GM13976 (cell line): ENCODE results near the gene FXYD1.
"Not testable (repeated sequence)": the region's sequence is repeated elsewhere in the genome, so short reads cannot be mapped to it uniquely, and the experiment has no call there.

Experiments used
- DNase-seq: peaks from one replicate; pipeline ENCODE4 v3.0.0; 2012; ENCODE audit warnings: low spot score
- in situ Hi-C: fragments of 300-500 bp; cut with MboI; formaldehyde crosslinking; loops from one replicate; pipeline ENCODE4 v1.12.0; 2022; ENCODE audit warnings: low sequenced_read_pairs, mixed read lengths, inconsistent platforms; ENCODE audit not compliant: unreplicated experiment
- TF ChIP-seq, protein P1 (sequence below): IDR thresholded peaks from 2 replicates; pipeline ENCODE4 v1.5.1; 2012; ENCODE audit warnings: borderline replicate concordance, mild to moderate bottlenecking; ENCODE audit not compliant: insufficient read depth; ENCODE audit errors: extremely low read depth, missing control alignments, control extremely low read depth

The FXYD1 gene

GRCh38 chr19:35094656-35095055 lies 44.0 kb upstream of the FXYD1 start:
- DNase-seq, result no peak
- TF ChIP-seq, protein P1, sequence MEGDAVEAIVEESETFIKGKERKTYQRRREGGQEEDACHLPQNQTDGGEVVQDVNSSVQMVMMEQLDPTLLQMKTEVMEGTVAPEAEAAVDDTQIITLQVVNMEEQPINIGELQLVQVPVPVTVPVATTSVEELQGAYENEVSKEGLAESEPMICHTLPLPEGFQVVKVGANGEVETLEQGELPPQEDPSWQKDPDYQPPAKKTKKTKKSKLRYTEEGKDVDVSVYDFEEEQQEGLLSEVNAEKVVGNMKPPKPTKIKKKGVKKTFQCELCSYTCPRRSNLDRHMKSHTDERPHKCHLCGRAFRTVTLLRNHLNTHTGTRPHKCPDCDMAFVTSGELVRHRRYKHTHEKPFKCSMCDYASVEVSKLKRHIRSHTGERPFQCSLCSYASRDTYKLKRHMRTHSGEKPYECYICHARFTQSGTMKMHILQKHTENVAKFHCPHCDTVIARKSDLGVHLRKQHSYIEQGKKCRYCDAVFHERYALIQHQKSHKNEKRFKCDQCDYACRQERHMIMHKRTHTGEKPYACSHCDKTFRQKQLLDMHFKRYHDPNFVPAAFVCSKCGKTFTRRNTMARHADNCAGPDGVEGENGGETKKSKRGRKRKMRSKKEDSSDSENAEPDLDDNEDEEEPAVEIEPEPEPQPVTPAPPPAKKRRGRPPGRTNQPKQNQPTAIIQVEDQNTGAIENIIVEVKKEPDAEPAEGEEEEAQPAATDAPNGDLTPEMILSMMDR, result no peak
- in situ Hi-C loops, result no loop called here

- no peak for DNase-seq
- TF ChIP-seq, protein P1, result no peak
- in situ Hi-C loops, result no loop called here
Observed at GRCh38 chr19:35095667-35096368, 42.8 kb upstream of the FXYD1 start.

DNA sequence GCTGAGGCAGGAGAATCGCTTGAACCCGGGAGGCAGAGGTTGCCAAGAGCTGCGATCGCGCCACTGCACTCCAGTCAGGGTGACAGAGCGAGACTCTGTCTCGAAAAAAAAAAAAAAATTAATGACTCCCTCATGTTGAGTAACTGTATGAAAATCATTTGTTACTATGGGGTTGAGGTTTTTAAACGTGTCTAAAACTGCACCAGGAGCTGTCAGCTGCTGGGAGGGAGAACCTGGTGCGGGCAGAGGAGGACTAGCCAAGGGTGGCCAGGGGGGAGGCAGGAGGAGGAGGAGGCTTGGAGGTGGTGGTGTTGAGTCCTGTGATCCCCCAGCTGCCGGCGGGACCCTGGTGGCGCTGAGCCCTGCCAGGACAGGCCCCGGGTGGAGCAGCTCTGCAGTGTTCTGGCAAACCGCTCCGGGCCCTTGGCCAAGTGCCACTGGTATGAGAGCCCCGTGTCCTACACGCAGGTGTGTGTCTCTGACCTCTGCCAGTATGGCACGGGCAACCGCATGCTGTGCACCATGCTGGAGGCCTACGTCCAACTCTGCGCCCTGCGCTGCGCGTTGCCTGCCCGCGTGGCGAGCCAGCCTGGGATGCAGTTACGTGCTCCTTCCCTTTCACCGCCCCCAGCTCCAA lies 40.1 kb upstream of the FXYD1 start:
- in situ Hi-C loops, result no loop called here
- no peak for DNase-seq

DNA sequence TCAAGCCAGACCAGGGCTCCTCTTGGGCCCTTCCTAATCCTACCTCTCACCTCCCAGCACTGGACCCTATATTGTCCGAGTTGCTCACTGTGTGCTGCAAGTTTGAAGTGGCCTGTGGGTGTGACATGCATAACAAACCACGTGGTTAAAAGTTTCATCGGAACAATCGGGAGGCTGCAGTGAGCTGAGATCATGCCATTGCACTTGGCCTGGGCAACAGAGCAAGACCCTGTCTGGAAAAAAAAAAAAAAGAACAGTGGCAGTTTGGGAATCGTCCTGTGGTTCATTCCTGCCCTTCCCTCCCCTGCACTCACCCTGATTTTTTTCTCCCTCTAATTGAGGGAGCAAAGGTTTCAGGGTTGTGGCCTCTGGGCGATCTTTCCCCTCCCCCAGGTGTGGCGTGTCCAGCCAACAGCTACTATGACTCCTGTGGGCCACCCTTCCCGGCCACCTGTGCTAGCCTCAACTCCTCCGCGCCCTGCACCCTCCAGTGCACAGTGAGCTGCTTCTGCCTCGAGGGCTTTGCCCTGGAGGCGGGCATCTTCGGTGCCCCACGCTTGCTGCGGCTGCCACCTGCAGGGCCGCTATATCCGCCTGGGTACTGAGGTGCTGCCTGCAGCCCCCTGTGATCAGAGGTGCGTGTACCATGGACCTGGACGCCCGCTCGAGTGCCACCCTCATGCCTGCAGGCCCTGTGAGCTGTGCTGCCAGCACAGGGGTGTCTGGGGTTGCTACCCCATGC lies 39.3 kb upstream of the FXYD1 start:
- DNase-seq, result no peak
- in situ Hi-C loops, result no loop called here
- TF ChIP-seq, protein P1, result no peak

More for the DNA sequence above, 40.1 kb upstream of the FXYD1 start:
- TF ChIP-seq, protein P1, result no peak

DNA sequence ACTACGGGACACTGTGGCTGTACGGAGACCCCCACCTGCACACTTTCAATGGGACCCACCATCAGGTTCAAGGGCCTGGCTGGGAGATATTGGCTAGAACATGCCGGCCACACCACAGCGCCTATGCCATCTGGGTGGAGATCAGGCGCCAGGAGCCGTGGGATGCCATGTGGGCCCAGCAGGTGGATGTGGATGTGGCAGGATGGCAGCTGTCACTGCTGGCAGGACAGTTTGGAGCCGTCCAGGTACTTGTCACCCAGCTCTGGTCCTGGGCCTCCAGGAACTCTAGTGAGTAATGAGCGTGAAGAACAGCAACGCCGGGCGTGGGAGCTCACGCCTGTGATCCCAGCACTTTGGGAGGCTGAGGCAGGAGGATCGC lies 38.7 kb upstream of the FXYD1 start:
- no peak for DNase-seq
- in situ Hi-C loops, result no loop called here
- TF ChIP-seq, protein P1, result no peak

- DNase-seq, result no peak
- TF ChIP-seq, protein P1, result no peak
- in situ Hi-C loops, result no loop called here
Observed at GRCh38 chr19:35100588-35101533, 37.8 kb upstream of the FXYD1 start.

DNA sequence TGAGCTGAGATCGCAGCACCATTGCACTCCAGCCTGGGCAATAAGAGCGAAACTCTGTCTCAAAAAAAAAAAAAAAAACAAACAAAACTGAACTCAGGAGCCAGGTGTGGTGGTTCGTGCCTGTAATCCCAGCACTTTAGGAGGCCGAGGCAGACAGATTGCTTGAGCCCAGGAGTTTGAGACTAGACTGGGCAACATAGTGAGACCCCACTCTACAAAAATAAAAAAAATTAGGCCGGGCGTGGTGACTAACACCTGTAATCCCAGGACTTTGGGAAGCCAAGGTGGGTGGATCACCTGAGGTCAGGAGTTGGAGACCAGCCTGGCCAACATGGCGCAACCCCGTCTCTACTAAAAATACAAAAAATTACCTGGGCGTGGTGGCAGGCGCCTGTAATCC lies 36.7 kb upstream of the FXYD1 start:
- in situ Hi-C loops, DNase-seq: not testable (repeated sequence)

- DNase-seq, in situ Hi-C loops: not testable (repeated sequence)
Observed at GRCh38 chr19:35103614-35104013, 35.0 kb upstream of the FXYD1 start.
